SIG-M5 (cell line): ENCODE results near the gene LMO2.

Experiments used
- DNase-seq: peaks from one replicate; lab custom pipeline; 2025; lab: John Stamatoyannopoulos, UW

The LMO2 gene

GRCh38 chr11:33887886-33888285 lies 4.0 kb downstream of the LMO2 start:
- no peak for DNase-seq

DNA sequence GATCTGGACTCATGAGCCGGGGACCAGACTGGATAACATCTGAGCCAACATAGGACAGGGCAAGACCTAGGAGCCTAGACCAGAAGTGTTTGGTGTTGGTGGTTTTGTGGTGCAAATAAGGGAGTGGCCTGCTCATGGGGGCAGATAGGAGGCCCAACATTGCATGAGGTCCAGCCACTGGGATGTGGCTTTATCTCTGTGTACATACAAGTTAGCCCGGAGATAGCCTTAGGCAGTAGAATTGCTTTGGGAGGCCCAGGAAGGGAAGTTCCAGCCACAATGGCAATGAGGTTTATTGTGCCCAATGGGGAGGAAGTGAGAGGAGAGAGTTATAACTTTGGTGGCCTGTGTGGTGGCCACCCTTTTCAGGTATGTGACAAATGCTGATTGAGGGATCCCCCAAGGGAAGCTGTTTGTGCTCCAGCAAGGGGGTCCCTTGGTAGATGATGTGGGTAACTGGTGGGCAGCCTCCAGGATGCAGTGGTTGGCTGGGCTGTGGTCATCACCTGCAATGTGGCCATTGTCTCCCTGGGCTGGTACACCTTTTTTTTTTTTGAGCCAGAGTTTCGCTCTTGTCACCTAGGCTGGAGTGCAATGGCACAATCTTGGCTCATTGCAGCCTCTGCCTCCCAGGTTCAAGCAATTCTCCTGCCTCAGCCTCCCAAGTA lies 6.4 kb downstream of the LMO2 start:
- DNase-seq = no peak

GRCh38 chr11:33884601-33885000 lies 7.3 kb downstream of the LMO2 start:
- no peak for DNase-seq

DNA sequence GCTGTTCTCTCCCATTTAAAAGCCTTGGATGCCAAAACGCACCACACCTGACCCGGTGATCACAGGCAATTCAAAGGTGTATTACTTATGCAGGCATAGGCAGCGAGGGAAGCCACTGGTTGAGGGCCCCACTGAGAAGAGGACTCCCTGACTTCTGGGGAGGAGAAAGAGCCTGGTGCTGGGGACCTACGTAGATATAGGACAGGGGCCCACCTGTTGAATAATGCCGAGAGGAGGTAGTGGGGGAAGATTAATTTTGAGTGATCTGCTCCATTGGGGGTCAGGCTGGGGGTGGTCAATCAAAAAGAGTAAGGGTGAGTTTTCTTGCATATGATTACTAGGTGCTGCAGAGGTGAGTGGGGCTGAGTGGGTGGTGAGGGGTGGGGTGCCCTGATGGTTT lies 7.8 kb downstream of the LMO2 start:
- DNase-seq = no peak

DNA sequence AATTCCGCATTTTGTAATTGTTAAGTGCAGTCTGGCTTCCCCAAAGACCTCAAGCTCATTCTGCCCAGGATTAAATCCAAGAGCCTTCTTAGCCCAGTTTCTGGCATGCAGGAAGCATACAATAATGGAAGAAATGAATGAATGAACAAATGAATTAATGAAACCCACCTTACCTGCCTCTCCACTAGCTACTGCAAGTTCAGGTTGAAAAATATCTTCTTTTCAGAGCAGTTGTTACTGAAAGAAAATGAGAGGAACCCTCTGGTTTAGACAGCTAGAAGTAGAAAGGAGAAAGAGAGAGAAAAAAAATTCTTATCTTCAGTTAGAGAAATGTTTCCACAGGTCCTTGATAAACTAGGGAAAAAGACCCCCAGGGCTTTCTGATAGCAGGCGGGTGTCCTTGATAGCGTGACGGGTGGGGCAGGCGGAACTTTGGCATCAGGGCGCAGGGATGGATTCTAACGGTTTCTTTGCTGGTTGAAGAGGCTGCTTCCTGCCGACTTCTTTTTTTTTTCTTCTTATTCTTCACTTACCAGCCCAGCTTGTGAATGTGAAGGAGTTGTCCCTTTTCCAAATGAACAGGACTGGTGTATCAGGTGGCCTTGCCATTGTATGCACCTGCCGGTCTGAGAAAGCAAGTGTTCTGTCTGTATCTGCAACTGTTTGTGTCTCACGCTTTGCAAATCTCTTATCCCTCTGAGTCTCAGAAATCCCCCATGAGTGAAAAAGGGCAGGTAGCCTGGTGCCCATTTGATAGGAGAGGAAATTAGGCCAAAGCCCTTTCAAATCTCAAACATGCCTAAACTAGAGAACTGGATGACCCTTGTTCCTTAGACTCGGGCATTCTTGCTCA lies 10.0 kb downstream of the LMO2 start:
- DNase-seq = no peak

GRCh38 chr11:33880979-33881378 lies 10.9 kb downstream of the LMO2 start:
- DNase-seq = no peak

DNA sequence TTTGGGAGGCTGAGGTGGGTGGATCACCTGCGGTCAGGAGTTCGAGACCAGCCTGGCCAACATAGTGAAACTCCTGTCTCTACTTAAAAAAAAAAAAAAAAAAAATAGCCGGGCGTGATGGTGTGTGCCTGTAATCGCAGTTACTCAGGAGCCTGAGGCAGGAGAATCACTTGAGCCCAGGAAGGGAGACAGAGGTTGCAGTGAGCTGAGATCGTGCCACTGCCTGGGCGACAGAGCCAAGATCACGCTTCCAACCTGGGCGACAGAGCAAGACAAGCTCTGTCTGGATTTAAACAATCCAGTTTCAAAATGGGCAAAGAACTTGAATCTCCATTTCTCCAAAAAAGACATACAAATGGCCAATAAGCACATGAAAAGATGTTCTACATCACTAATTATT lies 12.5 kb downstream of the LMO2 start:
- DNase-seq = no peak

DNA sequence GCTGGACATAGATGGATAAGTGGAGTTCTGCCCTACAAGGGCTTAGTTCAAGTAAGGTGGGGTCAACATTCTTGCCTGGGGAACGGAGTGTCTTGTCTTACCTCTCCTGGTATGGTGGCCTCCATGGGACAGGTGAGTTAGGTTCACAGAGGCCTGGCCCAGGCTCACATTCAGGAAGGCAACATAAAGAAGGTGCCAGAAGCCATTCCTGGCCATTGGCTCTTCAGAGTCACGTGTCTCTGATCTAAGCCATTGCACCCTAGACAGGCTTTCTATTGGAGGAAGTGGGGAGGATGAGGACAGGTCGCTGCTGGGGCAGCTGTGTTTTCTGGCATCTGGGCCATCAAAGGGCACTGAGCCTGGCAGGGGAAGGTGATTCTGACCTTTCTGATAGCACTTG lies 14.8 kb downstream of the LMO2 start:
- no peak for DNase-seq

DNA sequence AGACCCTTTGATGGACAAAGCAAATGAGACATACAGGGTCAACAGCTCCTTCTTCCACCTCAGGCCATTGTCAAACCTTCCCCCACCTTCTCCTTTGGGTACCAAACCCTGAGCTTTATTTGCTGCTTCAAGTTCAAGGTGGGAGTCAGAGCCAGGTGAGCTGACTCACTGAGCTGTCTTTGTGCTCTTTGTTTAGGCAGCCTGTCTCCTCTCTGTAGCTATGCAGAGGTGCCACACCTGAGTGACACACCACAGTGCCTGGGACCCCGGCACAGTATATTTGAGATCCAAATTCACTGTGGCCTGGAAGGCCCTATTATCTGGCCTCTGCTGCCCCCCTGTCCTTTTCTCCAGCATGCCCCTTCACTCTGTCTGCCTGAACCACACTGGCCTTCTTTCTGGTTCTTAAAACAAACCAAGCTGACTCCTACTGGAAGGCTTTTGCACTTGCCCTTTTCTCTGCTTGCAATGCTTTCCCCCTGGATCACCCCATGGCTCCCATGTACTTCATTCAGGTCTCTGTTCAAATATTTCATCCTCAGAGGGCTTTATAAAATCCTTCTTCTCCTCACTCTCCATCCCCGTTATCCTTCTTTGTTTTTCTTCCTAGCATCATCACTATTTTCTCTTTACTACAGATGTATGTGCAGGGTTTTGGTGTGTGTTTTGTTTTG lies 16.1 kb downstream of the LMO2 start:
- no peak for DNase-seq

DNA sequence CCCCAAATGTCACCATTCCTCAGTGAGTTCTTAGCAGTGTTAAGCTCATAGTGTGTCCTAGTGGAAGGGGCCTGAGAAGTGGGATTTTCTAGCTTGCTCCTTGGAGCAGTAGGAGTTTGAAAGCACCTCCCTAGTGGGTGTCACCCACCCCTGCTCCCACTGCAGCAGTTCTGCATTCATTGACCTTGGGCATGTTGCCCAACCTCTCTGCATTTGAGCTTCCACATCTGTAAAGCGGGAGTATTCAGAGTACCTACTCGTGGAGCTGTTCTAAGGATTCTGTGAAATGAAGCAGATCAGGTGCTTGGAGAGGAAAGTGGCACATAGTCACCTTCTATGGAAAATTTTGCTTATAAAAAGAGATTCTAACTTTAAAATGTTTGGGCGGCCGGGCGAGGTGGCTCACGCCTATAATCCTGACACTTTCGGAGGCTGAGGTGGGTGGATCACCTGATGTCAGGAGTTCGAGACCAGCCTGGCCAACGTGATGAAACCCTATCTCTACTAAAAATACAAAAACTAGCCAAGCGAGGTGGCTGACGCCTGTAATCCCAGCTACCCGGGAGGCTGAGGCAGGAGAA lies 16.9 kb downstream of the LMO2 start:
- no peak for DNase-seq

DNA sequence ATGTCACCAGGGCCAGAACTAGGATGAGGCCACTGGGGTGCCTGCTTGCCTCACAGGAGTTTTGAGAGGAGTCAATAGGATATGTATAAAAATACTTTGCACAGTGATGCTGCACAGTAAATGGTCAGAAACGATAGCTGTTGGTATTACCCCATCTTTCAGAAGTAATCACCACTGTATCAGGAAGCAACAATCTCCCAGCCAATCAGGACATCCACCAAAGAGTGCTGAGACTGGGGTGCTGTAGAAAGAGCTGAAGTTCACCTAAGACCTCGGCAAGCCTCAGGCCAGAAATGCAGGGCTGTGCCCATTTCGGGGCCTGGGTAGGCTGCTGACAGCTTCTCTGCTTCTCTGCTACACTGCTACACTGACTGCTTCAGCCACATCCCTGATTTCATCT lies 17.4 kb downstream of the LMO2 start:
- no peak for DNase-seq

DNA sequence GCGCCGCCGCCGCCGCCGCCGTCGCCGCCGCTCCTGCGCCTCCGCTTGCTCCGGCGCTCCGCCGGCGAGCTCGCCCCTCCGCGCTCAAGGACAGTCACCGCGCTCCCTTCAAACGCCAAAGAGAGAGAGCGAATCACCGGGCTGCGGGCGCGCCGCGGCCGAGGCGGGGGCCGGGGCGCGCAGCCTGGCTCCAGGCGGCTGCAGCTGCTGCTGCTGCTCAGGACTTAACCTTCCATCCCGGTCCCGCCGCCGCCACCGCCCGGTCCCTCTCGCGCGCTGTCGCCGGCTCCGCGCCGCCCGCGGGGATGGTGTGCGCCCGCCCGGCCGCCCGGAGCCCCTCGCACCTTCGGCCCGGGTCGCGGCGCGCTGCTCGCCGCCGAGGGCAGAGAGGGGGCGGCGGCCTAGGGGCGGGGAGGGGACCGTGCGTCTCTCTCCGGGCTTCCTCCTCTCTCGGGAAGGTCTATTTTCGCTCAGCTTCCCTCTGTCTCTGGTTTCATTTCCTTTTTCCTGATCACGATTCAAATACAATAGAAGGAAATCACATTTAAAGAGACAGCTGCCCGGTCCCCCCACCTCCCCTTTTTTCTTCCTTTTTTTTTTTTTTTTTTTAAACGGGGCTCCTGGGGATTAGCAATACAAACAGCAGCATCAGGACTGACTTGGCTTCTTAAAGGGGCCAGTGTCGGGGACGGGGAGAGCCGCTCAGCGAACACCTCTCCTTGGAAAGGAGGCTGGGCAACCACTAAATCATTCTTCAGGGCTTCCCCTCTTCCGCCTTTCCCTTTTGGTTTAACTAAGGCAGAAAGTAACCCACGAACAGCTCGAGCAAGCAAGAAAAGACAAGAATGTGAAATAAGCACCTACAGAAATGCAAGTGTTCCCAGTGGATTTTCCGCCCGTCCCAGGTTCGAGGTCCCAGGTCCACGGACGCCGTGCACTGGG lies 22.1 kb downstream of the LMO2 start:
- peak; percentile 61 for DNase-seq

DNA sequence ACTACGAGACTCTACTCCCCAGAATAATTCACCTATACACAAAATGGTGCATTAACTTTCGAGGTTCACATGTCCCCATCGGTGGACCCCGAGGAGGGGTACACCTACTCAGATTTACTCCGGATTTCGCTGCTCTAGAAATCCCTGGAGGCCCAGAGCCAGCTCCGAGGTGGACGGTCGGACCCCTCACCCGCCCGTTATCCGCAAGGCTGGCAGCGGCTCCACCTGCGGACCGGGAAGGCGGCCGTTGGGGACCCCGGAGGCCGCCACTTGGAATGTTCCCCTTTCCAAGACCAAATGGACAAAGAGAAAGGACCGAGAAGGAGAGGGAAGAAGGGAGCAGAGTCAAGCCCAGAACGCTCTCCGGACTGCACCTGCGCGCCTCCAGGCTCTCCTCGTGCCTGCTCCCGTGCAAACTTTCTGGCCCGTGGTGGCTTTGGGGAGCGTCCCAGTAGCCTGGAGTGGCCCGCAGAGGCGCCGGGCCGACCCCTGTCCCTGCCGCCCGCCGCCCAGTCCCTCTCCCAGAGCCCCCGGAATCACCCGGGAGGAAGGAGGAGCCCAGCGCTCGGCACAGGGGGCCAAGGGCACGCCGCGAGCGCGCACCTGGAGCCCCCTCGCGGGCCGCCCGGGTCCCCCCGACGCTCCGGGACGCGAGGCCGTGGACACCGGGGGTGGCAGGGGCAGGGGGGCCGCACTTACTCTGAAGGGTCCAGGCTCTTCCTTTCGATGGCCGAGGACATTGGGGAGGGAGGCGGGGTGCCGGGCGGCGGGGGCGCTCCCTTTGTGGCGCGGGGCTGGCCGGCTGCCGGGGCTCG lies 23.0 kb downstream of the LMO2 start:
- DNase-seq = no peak

DNA sequence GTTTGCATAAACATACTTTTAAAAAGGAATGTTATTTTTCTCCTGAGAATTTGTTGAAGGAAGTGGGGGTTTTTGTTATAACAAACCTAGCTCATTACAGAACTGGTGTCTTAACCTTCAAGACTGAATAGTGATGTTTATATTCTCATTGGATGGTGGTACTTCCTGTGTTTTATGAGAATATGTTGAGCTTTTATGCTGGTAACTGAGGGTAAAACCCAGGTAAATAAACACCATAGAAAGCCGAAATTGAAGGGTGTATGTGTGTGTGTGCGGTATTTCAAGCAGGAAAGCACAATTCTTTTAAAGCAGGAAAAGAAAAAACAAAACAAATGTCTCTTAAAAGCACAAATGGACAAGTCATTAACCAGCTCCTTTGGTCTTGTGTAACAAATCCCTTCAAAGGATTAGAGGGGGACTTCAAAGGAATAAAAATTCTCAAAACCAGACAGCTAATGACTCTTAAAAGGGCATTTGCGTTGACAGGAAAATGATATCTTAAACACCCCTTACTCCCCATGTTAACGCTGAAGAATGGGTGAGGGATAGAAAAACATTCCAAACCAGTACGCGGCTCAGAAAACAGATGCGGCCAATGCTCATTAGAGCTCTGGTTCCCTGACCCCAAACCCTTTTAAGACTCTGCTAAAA lies 23.8 kb downstream of the LMO2 start:
- no peak for DNase-seq

GRCh38 chr11:33867561-33867960 lies 24.3 kb downstream of the LMO2 start:
- no peak for DNase-seq

DNA sequence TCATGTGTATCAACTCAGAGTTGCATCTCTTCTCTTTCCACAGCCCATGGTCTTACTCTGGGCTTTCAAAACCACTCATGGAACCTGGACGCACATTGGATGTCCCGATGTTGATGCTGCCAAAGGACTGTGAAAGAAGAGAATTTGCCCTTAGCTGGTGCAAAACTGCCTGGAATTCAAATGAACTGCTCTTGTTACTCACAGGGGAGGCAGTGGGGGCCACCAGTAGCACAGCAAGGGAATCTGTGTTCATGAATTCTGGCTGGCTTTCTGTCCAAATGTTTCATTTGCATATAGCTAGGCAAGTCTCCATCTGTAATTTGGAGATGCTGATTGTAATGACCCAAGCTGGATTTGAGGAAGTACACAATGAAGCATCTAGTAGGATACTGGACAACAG lies 24.9 kb downstream of the LMO2 start:
- no peak for DNase-seq

DNA sequence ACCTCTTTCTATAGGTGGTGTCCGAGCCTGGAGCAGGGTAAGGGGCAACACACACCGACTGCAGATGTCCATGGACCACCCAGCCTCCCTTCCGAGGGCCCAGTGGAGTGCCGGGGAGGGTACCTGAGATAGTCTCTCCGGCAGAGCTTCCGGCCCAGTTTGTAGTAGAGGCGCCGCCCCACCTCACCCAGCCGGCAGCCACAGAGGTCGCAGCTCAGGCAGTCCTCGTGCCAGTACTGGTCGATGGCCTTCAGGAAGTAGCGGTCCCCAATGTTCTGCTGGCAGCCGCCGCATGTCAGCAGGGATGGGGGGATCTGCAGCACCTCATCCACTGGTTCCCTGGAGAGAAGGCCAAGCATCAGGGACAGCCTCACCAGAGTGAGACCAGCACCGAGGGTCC lies 27.4 kb downstream of the LMO2 start:
- no peak for DNase-seq

DNA sequence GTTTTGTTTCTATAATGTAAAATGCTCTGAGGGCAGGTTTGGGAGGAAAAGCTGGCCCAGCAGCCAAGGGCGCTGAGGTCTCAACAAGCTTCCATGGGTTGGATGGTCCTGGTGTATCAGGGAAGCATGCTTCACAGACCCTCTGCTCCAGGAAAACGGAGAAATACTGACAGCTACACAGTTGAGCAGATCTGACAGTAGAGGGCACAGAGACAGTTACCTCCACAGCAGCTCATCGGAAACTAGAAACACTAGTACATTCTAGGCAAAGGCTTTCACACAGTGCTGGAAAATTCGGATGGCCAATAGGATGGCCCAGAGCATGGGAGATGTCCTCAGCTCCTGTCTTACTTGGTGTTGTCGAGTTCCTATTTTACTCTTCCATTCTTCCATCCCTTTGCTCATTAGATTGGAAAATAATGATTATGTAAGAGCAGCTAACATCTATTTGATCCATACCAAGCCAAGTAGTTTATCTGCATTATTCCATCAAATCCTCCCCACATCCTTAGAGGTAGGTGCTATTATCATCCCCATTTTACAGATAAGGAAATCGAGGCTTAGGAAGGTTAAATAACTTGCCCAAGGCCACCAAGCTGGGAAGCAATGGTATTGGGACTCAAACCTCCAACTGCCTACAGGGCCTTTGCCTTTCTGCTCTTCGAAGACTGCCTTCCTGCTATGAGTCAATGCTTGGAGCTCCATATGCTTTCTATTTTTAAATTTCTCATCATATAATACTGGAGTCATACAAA lies 28.3 kb downstream of the LMO2 start:
- DNase-seq = no peak

GRCh38 chr11:33861941-33862589 lies 29.8 kb downstream of the LMO2 start:
- no peak for DNase-seq
